Measurements from ENCODE around the gene KIAA1217.

The KIAA1217 gene

DNA sequence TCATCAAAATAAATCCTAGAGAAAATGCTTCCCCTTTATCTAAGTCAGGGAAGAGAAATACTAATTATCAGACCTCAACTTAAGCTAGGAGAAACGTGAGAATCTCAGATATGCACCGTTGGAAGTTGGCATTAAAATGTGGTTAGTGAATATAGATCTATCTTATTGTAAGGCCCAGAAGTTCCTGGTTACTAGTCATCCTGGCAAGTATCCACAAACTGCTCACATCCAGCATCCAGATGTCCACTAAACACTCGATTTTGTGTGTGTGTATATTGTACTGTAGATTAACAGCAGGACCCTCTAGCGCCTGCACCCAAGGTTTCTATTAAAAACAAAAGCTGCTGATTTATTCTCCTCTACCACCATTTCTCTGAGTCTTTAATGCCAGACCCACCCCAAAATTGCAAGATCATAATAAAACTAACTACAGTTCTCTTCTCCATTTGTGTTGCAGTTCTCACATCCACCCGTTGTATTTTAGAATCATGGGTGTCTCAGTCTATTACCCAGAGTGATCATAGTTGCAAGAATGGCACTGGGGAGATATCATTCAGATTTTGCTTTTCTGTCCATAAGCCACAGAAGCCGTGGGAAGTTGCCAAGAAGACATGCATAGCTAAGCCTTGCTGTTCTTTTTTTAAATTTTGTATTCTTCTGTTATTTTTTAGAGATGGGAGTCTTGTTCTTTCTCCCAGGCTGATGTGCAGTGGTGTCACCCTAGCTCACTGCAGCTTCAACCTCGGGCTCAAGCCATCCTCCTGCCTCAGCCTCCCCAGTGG lies 165.4 kb downstream of the KIAA1217 start:
- H3F3A ChIP-seq (ENCODE audit: insufficient read depth): no peaks in the 10 kb centered on the region
- H3K4me2 ChIP-seq (ENCODE audit: low read depth, low read length, poor library complexity, severe bottlenecking): no peak overlapping the region
- no peaks in the 10 kb centered on the region for H3K36me3 ChIP-seq (ENCODE audit: low read length)
- no peaks in the 10 kb centered on the region for H4K20me1 ChIP-seq (ENCODE audit: low read depth, low read length)
- no peaks in the 10 kb centered on the region for H3K79me2 ChIP-seq (ENCODE audit: insufficient read depth, low read length)
- no peaks in the 10 kb centered on the region for H3K27me3 ChIP-seq (ENCODE audit: low read length)
- H3K4me3 ChIP-seq (ENCODE audit: insufficient read depth, low read length, poor library complexity, severe bottlenecking): no peak overlapping the region
- H3K9me3 ChIP-seq (ENCODE audit: insufficient read depth, low read length): peaks cover 6% of the 10 kb centered on the region; the same call in 1 of the 2 replicates
- H3K9me2 ChIP-seq (replicated peaks; ENCODE audit: insufficient read depth, low read length): no peaks in the 10 kb centered on the region
- no peak overlapping the region for H2AFZ ChIP-seq (ENCODE audit: low read depth, low read length, severe bottlenecking)
- H3K9ac ChIP-seq (ENCODE audit: low read length): no peak overlapping the region
- H3K27ac ChIP-seq (ENCODE audit: low read depth, low read length): no peak overlapping the region
- no peak for TF ChIP-seq EZH2phosphoT487 (conservative IDR thresholded peaks at IDR 0.05; ENCODE audit: low read length)
- TF ChIP-seq, protein P1, sequence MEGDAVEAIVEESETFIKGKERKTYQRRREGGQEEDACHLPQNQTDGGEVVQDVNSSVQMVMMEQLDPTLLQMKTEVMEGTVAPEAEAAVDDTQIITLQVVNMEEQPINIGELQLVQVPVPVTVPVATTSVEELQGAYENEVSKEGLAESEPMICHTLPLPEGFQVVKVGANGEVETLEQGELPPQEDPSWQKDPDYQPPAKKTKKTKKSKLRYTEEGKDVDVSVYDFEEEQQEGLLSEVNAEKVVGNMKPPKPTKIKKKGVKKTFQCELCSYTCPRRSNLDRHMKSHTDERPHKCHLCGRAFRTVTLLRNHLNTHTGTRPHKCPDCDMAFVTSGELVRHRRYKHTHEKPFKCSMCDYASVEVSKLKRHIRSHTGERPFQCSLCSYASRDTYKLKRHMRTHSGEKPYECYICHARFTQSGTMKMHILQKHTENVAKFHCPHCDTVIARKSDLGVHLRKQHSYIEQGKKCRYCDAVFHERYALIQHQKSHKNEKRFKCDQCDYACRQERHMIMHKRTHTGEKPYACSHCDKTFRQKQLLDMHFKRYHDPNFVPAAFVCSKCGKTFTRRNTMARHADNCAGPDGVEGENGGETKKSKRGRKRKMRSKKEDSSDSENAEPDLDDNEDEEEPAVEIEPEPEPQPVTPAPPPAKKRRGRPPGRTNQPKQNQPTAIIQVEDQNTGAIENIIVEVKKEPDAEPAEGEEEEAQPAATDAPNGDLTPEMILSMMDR (IDR thresholded peaks at IDR 0.05; ENCODE audit: insufficient read depth, low read length, poor library complexity, severe bottlenecking): no peak

DNA sequence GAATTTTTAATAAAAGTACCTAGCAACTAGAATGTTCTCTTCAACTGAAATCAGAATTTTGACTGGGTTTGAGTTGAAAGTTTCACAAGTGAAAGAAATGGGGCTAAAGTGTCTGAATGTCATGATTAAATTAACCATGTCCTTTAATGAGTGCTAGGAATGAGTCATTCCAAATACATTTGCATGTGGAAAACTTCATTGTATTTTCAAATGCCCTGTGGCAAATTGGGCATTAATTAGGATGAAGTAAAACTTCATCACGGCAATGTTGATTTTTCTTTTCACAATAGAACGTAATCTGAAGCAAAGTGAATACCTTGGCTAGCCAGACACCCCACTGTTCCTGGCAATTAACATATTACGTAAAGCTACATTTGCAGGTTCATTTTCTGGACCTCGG lies 166.6 kb downstream of the KIAA1217 start:
- no peak for TF ChIP-seq EZH2phosphoT487 (conservative IDR thresholded peaks at IDR 0.05; ENCODE audit: low read length)
- TF ChIP-seq, protein P1 (IDR thresholded peaks at IDR 0.05; ENCODE audit: insufficient read depth, low read length, poor library complexity, severe bottlenecking): no peak
- no peak overlapping the region for H3K4me2 ChIP-seq (ENCODE audit: low read depth, low read length, poor library complexity, severe bottlenecking)
- H3K4me3 ChIP-seq (ENCODE audit: insufficient read depth, low read length, poor library complexity, severe bottlenecking): no peak overlapping the region
- no peaks in the 10 kb centered on the region for H3K27me3 ChIP-seq (ENCODE audit: low read length)
- H3K36me3 ChIP-seq (ENCODE audit: low read length): no peaks in the 10 kb centered on the region
- H3K27ac ChIP-seq (ENCODE audit: low read depth, low read length): no peak overlapping the region
- peaks cover 6% of the 10 kb centered on the region; the same call in 1 of the 2 replicates for H3K9me3 ChIP-seq (ENCODE audit: insufficient read depth, low read length)
- no peaks in the 10 kb centered on the region for H3F3A ChIP-seq (ENCODE audit: insufficient read depth)
- no peak overlapping the region for H2AFZ ChIP-seq (ENCODE audit: low read depth, low read length, severe bottlenecking)
- H3K9ac ChIP-seq (ENCODE audit: low read length): no peak overlapping the region
- H3K79me2 ChIP-seq (ENCODE audit: insufficient read depth, low read length): no peaks in the 10 kb centered on the region
- no peaks in the 10 kb centered on the region for H4K20me1 ChIP-seq (ENCODE audit: low read depth, low read length)
- no peaks in the 10 kb centered on the region for H3K9me2 ChIP-seq (replicated peaks; ENCODE audit: insufficient read depth, low read length)

DNA sequence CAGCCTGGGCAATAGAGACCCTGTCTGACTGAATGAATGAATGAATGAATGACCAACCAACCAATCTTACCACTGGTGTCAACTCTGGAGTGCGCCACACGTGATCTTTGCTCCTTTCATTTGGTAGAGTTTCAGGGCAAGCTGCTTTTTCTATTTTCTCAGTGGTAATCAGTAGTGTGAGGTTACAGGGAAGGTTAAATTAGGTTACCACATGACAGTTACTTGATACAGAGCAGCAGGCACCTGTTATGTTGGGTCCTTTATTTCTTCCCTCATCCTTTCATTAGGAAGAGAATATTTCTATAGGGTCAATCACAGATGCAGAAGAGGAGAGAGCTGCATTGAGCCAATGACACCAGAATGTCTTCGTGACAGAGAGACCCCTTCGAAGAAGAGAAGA lies 167.8 kb downstream of the KIAA1217 start:
- Histone ChIP-seq H3F3A (ENCODE audit: insufficient read depth) (no peaks in the 10 kb centered on the region), H3K4me2 (ENCODE audit: low read depth, low read length, poor library complexity, severe bottlenecking) (no peak overlapping the region), H3K9me3 (ENCODE audit: insufficient read depth, low read length) (peaks cover 5% of the 10 kb centered on the region; the same call in 1 of the 2 replicates), H2AFZ (ENCODE audit: low read depth, low read length, severe bottlenecking) (no peak overlapping the region), H3K79me2 (ENCODE audit: insufficient read depth, low read length) (no peaks in the 10 kb centered on the region), H3K27me3 (ENCODE audit: low read length) (no peaks in the 10 kb centered on the region), H4K20me1 (ENCODE audit: low read depth, low read length) (no peaks in the 10 kb centered on the region), H3K9me2 (replicated peaks; ENCODE audit: insufficient read depth, low read length) (no peaks in the 10 kb centered on the region), H3K9ac (ENCODE audit: low read length) (no peak overlapping the region), H3K4me3 (ENCODE audit: insufficient read depth, low read length, poor library complexity, severe bottlenecking) (no peak overlapping the region), H3K27ac (ENCODE audit: low read depth, low read length) (no peak overlapping the region), H3K36me3 (ENCODE audit: low read length) (no peaks in the 10 kb centered on the region)
- no peak for TF ChIP-seq EZH2phosphoT487 (conservative IDR thresholded peaks at IDR 0.05; ENCODE audit: low read length)
- TF ChIP-seq, protein P1 (IDR thresholded peaks at IDR 0.05; ENCODE audit: insufficient read depth, low read length, poor library complexity, severe bottlenecking): no peak
